NCI-H2107 (cell line): Measurements from ENCODE around the gene AVEN.
"Not testable (repeated sequence)": the region's sequence is repeated elsewhere in the genome, so short reads cannot be mapped to it uniquely, and the experiment has no call there.

Source experiments
- DNase-seq: peaks from one replicate; lab custom pipeline; 2025; lab: John Stamatoyannopoulos, UW

AVEN gene

DNA sequence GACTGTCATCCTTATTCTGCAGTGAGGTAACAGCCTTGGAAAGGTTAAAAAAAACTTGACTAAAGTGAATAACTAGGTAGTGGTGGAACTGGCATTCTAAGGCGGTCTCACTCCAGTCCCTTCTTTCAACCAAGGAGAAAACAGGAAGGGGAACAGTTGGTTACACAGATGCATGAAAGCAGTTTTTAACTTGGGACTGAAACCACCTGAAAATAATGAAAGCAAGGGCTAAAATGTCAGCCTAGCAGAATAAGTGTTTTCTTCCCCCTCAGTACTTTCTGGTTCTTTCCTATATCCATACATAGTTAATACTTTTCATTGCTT is 748 bp upstream of the AVEN start:
- no peak for DNase-seq

DNA sequence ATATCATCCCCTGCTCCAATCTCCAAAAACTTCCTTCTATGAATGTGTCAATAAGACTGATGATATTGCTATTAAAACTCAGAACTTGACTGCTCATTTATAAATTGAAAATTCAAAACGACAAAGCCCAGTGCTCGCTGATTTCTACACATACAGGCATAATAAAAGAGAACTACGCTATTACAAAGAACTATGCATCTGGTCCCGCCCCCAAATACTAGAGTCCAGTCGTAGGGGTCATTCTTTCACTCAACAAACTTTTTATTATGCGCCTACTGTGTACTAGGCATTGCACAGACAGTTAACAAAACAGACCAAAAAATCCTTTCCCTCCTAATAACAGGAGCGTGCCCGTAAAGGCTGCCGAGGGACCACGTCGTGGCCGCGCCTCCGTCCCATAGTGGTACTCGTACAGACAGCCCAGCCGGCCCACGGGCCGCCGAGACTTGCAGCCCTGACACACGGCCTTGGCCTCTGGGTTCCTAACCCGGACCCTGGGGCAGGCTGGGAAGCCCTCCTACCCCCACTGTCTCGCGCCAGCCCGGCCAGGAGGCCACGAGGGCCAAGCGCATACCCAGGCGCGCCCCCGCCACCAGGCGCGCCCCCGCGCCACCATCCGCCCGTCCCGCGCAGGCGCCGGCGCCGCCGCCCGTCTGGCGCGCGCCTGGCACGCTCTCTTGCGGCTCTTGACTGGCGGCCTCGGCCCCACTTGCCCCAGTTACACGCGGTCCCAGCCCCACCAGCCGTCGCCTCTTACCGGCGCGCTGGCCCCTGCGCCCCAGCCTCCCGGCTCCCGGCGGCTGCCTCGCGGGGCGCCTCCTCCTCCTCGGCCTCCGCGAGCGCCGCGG is 757 bp downstream of the AVEN start:
- DNase-seq: peak; percentile 26

DNA sequence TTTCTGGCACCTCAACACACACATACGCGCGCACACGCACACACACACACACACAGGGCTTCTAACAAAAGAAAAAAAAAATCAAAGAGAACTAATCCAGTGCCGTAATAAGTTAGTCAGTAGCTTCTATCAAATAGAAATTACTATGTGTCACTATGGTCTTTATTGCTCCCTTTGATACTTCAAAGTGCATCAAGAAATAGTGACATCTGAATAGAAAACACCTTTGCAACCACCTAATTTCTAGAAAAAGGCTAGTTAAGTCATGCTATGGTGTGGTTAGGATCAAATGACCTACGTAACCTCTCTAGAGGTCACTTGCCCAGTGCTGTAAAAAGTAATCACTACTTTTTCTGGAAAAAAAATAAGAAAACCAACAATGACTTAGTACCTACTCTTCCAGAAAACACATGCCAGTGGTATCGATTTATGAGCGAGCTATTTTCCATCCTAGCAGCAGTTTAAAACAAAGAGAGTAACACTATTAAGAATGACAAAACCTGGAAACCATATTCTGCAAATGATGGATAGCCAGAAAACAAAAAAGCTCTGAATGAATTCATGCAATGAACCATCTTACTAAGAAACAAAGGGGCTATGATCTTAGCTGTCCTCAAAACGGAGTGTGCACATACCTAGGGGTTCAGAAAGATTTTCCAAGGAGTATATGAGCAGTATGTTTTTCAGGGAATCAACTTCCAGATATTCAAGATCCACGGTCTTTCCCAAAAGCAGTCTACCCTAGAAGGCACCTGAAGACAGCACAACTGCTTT is 6.8 kb downstream of the AVEN start:
- DNase-seq: no peak

DNA sequence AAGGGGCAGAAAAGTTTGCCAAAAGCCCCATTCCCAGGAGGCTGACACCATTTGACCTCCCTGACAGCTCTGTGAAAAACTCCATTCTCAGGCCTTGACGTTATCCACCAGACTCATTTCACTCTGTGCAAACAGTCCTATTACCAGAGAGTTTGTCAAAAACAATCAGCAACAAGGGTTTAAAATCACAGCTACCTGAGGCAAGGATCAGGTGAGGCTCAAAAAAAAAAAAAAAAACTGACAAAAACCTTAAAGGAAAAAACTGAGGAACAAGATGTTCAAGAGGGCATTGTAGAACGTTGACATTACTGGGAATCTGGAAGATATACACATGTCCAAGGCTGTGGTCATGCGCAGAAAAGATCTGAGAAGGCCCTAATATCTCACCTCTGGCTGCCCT is 11.4 kb downstream of the AVEN start:
- DNase-seq: no peak

DNA sequence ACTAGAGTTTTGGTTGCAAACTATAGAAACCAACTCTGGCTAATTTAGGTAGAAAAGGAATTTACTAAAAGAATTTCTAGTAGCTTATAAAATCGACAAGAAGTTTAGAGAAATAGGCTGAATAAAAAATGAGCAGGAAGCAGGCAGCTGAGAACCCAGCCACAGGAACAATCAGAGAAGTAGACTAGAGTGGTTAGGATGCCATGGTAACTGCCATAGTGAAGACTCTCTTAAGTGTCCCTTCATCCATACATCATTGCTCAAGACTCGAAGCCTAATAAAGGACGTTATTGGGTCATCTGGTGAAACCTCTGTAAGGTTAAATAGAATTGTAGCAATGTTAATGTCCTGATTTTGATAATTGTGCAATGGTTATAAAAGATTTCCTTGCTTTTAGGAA is 13.8 kb downstream of the AVEN start:
- DNase-seq: no peak

DNA sequence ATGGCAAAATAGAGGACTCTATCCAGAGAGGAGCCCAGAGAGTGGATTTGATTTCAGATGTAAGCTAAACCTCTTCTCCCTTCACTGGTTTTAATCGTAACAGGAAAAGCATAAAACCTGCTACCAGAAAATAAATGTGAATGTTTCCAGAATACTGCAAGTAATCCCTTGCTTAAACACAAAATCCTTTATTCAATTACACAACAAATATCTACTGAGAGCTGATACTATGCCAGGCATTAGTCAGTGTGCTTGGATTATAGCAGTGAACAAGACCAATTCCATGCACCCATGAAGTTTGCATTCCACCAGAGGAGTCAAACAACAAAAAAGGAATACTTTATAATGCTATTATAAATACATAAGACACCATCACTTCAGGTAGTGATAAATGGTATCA is 15.1 kb downstream of the AVEN start:
- no peak for DNase-seq

DNA sequence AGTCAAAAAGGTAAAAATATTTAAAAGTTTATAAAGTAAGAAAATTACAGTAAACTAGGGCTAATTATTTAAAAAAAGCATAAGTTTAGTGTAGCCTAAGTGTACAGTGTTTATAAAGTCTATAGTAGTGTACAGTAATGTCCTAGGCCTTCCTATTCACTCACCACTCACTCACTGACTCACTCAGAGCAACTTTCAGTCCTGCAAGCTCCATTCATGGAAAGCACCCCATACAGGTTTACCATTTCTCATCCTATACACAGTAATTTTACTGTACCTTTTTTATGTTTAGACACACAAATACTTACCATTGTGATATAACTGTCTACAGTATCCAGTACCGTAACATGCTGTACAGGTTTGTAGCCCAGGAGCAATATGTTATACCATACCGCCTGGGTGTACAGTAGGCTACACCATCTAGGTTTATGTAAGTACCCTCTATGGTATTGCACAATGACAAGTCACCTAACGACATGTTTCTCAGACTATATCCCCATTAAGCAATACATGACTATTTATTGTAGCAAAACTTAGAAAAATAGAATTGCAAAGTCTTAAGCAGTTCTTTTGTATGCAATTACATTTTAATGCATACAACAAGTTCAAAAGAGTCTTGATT is 19.5 kb downstream of the AVEN start:
- DNase-seq: no peak

DNA sequence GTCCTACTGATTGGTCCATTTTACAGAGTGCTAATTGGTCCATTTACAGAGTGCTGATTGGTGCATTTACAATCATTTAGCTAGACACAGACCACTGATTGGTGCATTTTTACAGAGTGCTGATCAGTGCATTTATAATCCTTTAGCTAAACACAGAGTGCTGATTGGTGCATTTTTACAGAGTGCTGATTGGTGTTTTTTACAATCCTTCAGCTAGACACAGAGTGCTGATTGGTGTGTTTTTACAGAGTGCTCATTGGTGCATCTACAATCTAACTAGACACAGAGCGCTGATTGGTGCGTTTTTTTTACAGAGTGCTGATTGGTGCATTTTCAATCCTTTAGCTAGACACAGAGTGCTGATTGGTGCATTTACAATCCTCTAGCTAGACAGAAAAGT is 20.3 kb downstream of the AVEN start:
- not testable (repeated sequence) for DNase-seq

DNA sequence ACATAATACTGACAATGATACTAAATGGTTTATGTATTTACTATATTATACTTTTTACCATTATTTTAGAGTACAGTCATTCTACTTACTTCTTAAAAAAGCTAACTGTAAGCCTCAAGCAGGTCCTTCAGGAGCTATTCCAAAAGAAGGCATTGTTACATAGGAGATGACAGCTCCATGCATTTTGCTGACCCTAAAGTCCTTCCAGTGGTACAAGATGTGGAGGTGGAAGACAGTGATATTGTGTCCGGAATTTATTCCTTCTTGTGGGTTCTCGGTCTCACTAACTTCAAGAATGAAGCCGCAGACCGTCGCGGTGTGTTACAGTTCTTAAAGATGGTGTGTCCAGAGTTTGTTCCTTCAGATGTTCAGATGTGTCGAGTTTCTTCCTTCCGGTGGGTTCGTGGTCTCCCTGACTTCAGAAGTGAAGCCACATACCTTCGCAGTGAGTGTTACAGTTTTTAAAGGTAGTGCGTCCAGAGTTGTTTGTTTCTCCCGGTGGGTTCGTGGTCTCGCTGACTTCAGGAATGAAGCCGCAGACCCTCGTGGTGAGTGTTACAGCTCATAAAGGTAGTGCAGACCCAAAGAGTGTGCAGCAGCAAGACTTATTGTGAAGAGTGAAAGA is 20.9 kb downstream of the AVEN start:
- DNase-seq: no peak

DNA sequence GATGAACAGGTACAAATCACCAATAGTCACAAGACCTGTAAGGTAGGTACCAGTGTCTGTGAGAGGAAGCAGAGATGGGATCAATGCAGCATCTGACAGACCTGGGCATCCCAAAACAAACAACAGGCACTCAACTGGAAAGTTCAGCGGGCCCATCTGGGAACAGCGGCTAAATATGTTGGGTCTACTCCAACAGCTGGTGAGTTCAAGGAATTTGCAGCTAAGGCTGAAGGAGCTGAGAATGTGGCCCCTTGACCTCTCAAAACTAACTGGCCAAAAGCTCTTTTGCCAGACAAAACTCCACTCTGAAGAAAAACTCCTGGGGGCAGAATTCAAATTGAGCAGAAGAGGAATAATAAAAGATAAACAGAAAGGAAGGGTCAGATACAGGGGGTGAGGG is 24.4 kb downstream of the AVEN start:
- no peak for DNase-seq

DNA sequence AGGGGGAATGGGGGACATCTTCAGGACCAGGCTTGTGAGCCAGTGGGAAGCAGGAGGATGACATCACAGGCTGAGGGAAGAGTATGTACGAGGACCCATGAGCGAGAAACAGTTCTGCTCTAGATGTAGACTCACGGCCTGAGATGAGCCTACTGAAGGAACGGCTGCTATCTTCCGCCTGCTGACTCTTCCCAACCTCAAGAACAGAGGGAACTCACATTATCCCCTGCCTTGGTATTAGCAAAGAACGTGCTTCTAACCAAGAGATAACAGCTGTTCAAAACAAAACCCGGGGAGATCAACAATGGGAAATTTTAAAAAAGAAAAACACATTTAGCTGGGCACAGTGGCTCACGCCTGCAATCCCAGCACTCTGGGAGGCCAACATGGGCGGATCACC is 25.3 kb downstream of the AVEN start:
- DNase-seq: no peak

DNA sequence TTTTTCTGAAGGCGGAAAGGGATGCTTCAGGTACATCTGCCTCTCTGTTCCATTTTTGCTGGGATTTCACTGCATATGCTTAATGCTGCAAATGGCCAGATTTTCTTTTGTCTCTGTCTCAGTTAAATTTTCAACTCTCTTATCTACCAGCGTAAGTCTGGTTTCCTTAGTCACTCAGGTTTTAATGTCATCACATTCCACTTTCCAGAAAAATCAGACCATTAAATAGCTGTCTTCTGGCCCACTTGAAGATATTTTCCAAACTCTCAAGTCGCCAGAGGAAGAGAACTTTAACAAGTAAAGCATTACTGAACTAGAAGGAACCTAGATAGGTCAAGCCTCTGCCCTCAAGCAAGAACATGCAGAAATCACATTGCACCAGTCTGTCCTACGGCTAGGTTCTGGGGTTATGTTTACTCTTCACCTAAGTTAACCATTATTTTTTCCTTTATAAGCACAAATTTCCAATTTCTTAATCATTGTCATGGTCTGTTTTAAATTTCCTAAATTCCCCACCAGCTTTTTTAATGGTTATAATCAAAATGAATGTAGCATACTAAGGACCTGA is 26.5 kb downstream of the AVEN start:
- DNase-seq: no peak

DNA sequence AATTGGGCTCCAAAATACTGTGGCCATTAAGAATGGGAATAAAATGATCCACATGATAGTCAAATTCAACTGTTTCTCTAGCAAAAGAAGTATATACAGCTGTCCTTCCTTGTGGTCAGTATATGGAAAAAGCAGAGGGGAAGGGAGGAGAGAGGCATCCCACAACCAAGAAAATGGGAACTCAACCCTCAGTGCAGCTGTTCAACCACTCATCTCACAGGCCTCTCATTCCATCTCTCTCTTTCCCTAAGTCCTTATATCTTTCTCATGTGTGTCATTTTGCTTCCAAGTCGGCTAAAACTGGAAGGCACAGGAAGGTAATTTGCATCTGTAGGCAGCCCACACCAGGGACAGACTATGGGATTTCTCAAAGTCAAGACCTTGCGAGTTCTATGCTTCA is 27.5 kb downstream of the AVEN start:
- DNase-seq: no peak

DNA sequence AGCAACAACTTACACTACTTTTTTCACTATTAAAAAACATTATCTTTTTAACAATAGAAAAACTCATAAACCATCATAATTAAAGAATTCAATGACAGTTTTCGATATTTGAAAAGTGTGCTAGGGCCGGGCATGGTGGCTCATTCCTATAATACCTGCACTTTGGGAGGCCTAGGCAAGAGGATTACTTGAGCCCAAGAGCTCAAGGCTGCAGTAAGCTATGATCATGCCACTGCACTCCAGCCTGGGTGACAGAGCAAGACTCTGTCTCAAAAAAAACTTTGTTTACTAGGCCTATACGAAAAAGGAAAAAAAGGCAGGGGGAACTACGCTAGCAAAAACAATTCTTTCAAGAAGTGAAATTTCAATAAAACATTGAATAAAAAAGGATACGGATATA is 28.1 kb downstream of the AVEN start:
- no peak for DNase-seq

DNA sequence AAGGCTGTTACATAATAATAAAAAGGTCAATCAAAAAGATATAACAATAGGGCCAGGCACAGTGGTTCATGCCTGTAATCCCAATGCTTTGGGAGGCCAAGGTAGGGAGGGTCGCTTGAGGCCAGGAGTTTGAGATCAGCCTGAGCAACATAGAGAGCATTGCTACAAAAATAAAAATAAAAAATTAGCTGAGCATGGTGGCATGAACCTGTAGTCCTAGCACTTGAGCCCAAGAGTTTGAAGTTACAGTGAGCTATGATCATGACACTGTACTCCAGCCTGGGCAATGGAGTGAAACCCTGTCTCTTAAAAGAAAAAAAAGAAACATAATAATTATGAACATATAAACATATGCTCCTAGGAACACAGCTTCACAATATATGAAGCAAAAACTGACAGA is 29.3 kb downstream of the AVEN start:
- no peak for DNase-seq

DNA sequence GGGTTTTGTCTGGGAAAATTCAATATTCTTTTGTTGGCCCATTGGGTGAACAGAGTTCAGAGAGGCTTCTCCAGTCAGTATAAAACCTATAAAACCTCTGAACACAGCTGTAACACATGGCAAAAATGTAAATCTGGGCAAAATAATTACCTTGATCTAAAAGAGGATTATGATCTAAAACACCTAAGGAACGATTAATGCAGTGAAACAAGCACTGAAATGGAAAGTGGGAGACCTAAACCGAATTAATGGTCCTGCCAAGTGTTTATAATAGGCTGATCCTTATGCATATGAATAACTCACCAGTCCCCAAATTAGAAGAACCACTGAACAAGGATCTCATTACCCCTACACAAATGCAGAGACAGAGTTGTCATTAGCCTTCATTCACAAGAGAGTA is 32.6 kb downstream of the AVEN start:
- no peak for DNase-seq

DNA sequence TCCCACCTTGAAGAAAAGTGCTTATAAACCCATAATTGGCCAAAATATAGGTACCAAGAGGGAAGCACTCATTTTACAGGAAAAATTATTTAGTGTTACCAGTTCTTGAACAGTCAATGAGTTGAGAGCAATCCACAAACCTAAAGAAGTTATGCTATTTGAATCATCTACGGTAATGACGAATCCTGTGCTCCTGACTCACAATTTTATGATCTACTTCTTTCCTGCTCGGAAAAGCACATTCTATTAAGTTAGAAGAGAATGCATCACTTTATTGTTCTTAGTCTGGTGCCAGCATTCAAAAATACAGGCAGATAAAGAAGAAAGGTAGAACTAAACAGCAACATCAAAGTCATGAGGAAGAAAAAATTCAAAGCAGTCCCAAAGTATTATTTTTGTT is 37.5 kb downstream of the AVEN start:
- DNase-seq: no peak

DNA sequence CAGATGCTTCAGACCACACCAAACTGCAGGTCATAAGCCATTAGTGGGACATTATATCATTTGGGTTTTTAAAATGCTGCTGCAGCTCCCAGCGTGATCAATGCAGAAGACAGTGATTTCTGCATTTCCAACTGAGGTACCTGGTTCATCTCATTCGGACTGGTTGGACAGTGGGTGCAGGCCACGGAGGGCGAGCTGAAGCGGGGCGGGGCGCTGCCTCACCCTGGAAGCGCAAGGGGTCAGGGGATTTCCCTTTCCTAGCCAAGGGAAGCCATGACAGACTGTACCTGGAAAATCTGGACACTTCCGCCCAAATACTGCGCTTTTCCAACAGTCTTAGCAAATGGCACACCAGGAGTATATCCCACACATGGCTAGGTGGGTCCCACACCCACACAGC is 43.3 kb downstream of the AVEN start:
- not testable (repeated sequence) for DNase-seq

DNA sequence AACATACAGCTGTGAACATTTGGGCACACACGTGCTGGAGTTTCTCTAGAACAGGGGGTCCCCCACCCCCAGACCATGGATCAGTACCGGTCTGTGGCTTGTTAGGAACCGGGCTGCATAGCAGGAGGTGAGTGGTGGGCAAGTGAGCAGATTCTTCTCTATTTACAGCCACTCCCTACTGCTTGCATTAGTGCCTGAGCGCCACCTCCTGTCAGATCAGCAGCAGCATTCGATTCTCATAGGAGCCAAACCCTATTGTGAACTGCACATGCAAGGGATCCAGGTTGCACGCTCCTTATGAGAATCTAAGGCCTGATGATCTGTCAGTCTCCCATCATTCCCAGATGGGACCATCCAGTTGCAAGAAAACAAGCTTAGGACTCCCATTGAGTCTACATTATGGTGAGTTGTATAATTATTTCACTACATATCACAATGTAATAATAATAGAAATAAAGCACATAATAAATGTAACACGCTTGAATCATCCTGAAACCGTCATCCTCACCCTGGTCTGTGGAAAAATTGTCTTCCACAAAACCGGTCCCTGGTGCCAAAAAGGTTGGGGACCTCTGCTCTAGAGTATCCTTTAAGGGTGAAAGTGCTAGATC is 44.9 kb downstream of the AVEN start:
- no peak for DNase-seq

DNA sequence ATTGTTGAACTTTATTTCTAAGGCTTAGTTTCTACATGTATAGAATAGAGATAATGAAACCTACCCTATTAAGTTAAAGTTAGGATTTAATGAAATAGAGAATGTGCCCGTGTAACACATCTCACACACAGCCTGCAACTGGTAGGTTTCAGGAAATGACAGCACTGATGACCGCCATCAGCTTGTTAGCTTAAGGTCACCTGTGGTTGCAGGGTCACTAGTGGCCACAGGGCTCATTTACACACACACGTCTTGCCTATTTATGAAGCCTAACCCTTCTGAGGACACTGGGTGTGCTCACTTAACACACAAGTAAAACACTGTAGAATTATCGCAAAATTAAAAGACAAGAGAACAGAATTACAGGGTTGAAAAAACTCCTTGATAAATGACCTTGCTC is 50.6 kb downstream of the AVEN start:
- no peak for DNase-seq

DNA sequence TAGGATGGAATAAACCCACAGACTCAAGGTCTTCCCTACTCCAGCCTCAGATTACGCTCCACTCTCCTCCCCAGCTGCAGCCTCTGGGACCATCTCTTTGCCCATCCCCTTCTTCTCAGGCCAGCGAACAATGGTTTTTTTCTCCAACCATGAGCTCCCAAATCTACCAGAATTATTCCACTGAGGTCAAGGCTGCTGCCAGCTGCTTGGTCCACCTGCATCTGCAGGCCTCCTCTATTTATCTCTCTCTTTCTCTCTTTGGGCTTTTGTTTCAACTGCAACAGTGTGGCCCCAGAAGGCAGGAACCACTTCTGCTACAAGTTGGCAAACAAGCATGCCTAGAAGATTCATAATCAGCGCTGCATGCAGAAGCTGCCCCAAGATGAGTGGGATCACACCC is 51.6 kb downstream of the AVEN start:
- DNase-seq: no peak

DNA sequence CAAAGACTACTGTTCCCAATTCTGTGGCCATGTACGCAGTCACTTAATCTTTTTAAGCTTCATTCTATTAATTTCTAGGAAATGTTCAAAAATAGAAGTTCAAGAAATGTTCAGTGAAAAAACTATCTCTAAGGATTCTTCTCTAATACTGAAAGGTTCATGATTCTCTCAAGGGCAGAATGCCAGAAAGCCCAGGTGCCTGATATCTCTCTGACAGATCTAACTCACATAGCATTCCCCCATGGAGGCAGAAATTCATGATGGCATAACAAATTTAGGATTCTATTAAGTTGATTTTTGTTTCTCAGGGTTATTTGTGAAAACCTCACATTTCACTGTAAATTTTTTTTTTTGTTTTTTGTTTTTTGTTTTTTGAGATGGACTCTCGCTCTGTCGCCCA is 53.3 kb downstream of the AVEN start:
- no peak for DNase-seq
